K562 (cell line): ENCODE results near the gene PLAC9. TPM values are rescaled to one million over a fixed set of nuclear protein-coding genes. Genes with fewer than 3 reads are reported as not detected.

Experiments
- ATAC-seq: fragments of 200-7000 bp; cut with Tn5 transposase; 3 replicates; pipeline ENCODE4 v1.9.1; 2020; ENCODE audit warnings: moderate library complexity
- BruUV-seq: library from RNA; stranded (reverse); fragments of 400-500 nt; replicated peaks from 2 replicates; lab custom pipeline; 2021; lab: Mats Ljungman, UMichigan
- CTCF ChIA-PET: fragments of 300-600 bp; formaldehyde crosslinking; extraction: SDS; loops from one replicate; lab custom pipeline; 2021; ENCODE audit warnings: low intra/inter-chr PET ratio; lab: Yijun Ruan, JAX
- POLR2A ChIA-PET: fragments of 300-600, 350-650 bp; sonication (Branson Sonifier 250); formaldehyde crosslinking; extraction: SDS; loops from one replicate; lab custom pipeline; 2021; ENCODE audit warnings: antibody characterized with exemption, inconsistent platforms; lab: Yijun Ruan, JAX
- DNase-seq, 4 experiments: peaks; one replicate each; pipeline versions ENCODE4 v3.0.0 to v3.0.0-alpha.2; 2011 to 2018; ENCODE audit warnings: low spot score in 3 of 4, mixed read lengths in 3 of 4; ENCODE audit errors: extremely low read depth in 1 of 4
- FAIRE-seq: peaks from 2 replicates; lab custom pipeline; 2011; peaks lifted over from hg19 to GRCh38; lab: Jason Lieb, UNC
- H2AFZ ChIP-seq: 2 replicates; pipeline ENCODE4 v1.6.0; 2011; ENCODE audit warnings: low read depth, low read length, control low read depth, inconsistent platforms
- H3K27ac ChIP-seq: fragments of 200-600 bp; 3 replicates; pipeline ENCODE4 v1.8.0; 2011; ENCODE audit warnings: low read depth, mild to moderate bottlenecking, control low read depth, inconsistent platforms, low read length, moderate library complexity, mixed read lengths; ENCODE audit errors: extremely low read depth
- H3K27me3 ChIP-seq, 2 experiments: fragments of 300-600 bp in 1 of 2; 2 replicates in 1 of 2; 3 replicates in 1 of 2; pipeline versions ENCODE4 v1.6.0 to v1.8.0; 2011; ENCODE audit warnings: inconsistent platforms in 2 of 2, low read length in 2 of 2, mild to moderate bottlenecking in 1 of 2, mixed read lengths in 1 of 2, moderate library complexity in 1 of 2; ENCODE audit not compliant: control insufficient read depth in 2 of 2, insufficient read depth in 2 of 2
- H3K36me3 ChIP-seq: fragments of 300-600 bp; 3 replicates; pipeline ENCODE4 v1.8.0; 2011; ENCODE audit warnings: mild to moderate bottlenecking, low read length, inconsistent platforms; ENCODE audit not compliant: control insufficient read depth, insufficient read depth
- H3K4me1 ChIP-seq, 2 experiments: fragments of 200-600 bp in 1 of 2; replicated peaks in 1 of 2; 2 replicates in 1 of 2; 3 replicates in 1 of 2; pipeline versions ENCODE4 v1.5.1 to v1.8.0; 2011; ENCODE audit warnings: inconsistent platforms in 2 of 2, low read length in 2 of 2, mild to moderate bottlenecking in 1 of 2, mixed read lengths in 1 of 2, moderate library complexity in 1 of 2; ENCODE audit not compliant: control insufficient read depth in 2 of 2, insufficient read depth in 2 of 2
- H3K4me2 ChIP-seq: 2 replicates; pipeline ENCODE4 v1.6.1; 2011; ENCODE audit warnings: low read length, control low read depth, inconsistent platforms, mixed read lengths; ENCODE audit not compliant: insufficient read depth
- H3K4me3 ChIP-seq: fragments of 200-600 bp; sonication (generic), shearing (Covaris generic); 2 replicates; pipeline ENCODE4 v1.5.1; 2016; ENCODE audit warnings: control low read depth, inconsistent platforms
- H3K79me2 ChIP-seq: fragments of 200-600 bp; 3 replicates; pipeline ENCODE4 v1.8.0; 2011; ENCODE audit warnings: low read length, inconsistent platforms; ENCODE audit not compliant: control insufficient read depth, insufficient read depth
- H3K9ac ChIP-seq, 2 experiments: 2 replicates each; pipeline versions ENCODE4 v1.6.0 to v1.6.1; 2011; ENCODE audit warnings: low read depth in 2 of 2, low read length in 2 of 2, control low read depth in 1 of 2, inconsistent platforms in 1 of 2, mild to moderate bottlenecking in 1 of 2, mixed read lengths in 1 of 2; ENCODE audit not compliant: insufficient read depth in 1 of 2
- H3K9me1 ChIP-seq: one replicate; pipeline ENCODE4 v1.6.0; 2011; ENCODE audit warnings: inconsistent platforms, mild to moderate bottlenecking, low read length, moderate library complexity; ENCODE audit not compliant: control insufficient read depth, insufficient read depth
- H3K9me3 ChIP-seq: replicated peaks from 2 replicates; pipeline ENCODE4 v1.5.1; 2011; ENCODE audit warnings: low read depth, low read length, inconsistent platforms; ENCODE audit not compliant: control insufficient read depth, insufficient read depth
- H4K20me1 ChIP-seq: replicated peaks from 2 replicates; pipeline ENCODE4 v1.6.1; 2011; ENCODE audit warnings: low read length, inconsistent platforms, mixed read lengths; ENCODE audit not compliant: control insufficient read depth, insufficient read depth
- GMEB1 ChIP-seq: fragments of 250-450 bp; sonication (Bioruptor Pico); IDR thresholded peaks from 2 replicates; pipeline ENCODE4 v1.4.0; 2020; ENCODE audit warnings: mild to moderate bottlenecking
- L3MBTL2 ChIP-seq: fragments of 450-650 bp; IDR thresholded peaks from 2 replicates; pipeline ENCODE4 v1.6.1; 2016; ENCODE audit warnings: mild to moderate bottlenecking, moderate library complexity
- RBM22 ChIP-seq: fragments of 200-400 bp; formaldehyde crosslinking; IDR thresholded peaks from 2 replicates; pipeline ENCODE4 v1.6.1; 2018; ENCODE audit warnings: low read length, low read depth; ENCODE audit not compliant: poor library complexity, severe bottlenecking
- RERE ChIP-seq: sonication (generic); formaldehyde crosslinking; IDR thresholded peaks from 2 replicates; pipeline ENCODE4 v1.8.0; 2023; ENCODE audit warnings: missing genetic modification reagents, mild to moderate bottlenecking, borderline replicate concordance
- ZBTB17 ChIP-seq: fragments of 450-650 bp; formaldehyde crosslinking; IDR thresholded peaks from 2 replicates; pipeline ENCODE4 v1.4.0; 2020; ENCODE audit warnings: mild to moderate bottlenecking
- ZNF174 ChIP-seq: fragments of 250-450 bp; sonication (Bioruptor Pico); IDR thresholded peaks from 2 replicates; pipeline ENCODE4 v1.4.0; 2020; ENCODE audit warnings: mild to moderate bottlenecking
- ZNF431 ChIP-seq: sonication (generic); formaldehyde crosslinking; IDR thresholded peaks from 2 replicates; pipeline ENCODE4 v1.8.0; 2022; ENCODE audit warnings: mild to moderate bottlenecking, missing genetic modification reagents
- ZNF561 ChIP-seq: fragments of 450-650 bp; formaldehyde crosslinking; conservative IDR thresholded peaks from 2 replicates; pipeline ENCODE4 v1.4.0; 2020; ENCODE audit warnings: mild to moderate bottlenecking, moderate library complexity
- WGBS: fragments of 100-300 bp; shearing (Covaris generic); methylation state at CpG from one replicate; pipeline ENCODE4 v1.1.6; 2016; ENCODE audit warnings: low coverage, mixed read lengths; ENCODE audit not compliant: insufficient coverage; ENCODE audit errors: missing lambda C conversion rate; 5-methylcytosine and 5-hydroxymethylcytosine counted together
- in situ Hi-C: fragments of 300-500 bp; cut with MboI; formaldehyde crosslinking; loops from 4 replicates; pipeline ENCODE4 v1.15.0; 2018; ENCODE audit warnings: inconsistent platforms, mixed read lengths
- intact Hi-C: fragments of 100-400 bp; cut with micrococcal nuclease; formaldehyde crosslinking; loops from 2 replicates; pipeline ENCODE4 v1.14.2; 2022
- polyA plus RNA-seq, 8 experiments: library from polyadenylated mRNA; depleted of rRNA in 4 of 8; stranded (reverse) in 5 of 8; unstranded in 3 of 8; fragments of >200 nt; fragmentation: Nextera tagmentation in 2 of 8; fragmentation: Illumina TruSeq in 1 of 8; extraction: Ambion mirVana in 2 of 8; extraction: Trizol in 1 of 8; gene quantifications; 2 replicates each; pipeline versions ENCODE4 v1.2.1 to v1.2.3, GENCODE V29; 2011 to 2014; ENCODE audit warnings: inconsistent platforms in 1 of 8, missing spikeins in 1 of 8
- total RNA-seq, 7 experiments: library from RNA; depleted of rRNA in 6 of 7; stranded (reverse); fragments of >200 nt in 6 of 7; fragmentation: Illumina TruSeq in 2 of 7; extraction: Trizol in 2 of 7; gene quantifications; 2 replicates each; pipeline versions ENCODE4 v1.2.1 to v1.2.3, GENCODE V29; 2011 to 2021; ENCODE audit warnings: low replicate concordance in 1 of 7

PLAC9 gene
- total and polyA plus RNA-seq, 9 of the 15 experiments (the other 6 are each of a cell fraction or from before 2014, with no cell fraction given): not detected

DNA sequence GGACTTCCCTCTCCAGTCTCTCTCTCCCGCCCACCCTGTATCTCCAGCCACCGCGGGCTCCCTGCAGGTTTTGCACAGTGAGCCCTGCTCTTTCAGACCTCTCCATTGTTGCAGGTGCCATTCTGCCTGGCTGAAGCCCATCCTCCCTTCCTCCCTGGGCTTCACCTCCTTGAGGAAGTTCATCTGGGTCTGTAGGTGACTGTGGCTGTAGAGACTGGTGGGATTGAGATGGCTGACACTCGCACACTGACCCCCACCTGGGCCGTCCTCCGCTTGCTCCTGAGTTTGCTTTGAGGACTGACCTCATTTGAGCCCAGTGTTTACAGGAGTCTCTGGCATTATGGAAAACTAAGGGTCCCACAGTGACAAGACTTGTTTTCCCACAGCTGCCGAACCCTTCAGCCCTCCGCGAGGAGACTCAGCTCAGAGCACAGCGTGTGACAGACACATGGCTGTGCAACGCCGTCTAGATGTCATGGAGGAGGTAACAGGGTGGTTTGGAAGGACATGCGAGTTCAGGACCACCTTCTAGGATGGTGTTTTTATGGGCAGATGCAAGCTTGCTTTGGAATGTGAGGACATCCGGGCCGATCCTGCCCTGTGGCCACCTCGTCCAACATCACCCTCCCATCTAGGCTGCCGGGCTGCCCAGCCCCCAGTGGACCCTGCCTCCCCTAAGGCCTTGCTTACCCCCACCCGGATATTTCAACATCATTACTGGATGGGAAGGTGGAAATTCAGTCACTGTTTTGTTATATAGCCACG is 9.3 kb downstream of the PLAC9 start (continued):
- TF ChIP-seq GMEB1: no peak

GRCh38 chr10:80144067-80144695 is 11.7 kb downstream of the PLAC9 start:
- Histone ChIP-seq H3K9me1 (no peaks in the 10 kb centered on the region), H3K36me3 (0 out of 3 replicates have a peak, but pooled peaks cover 2% of the 10 kb centered on the region), H4K20me1 (peaks cover 5% of the 10 kb centered on the region), H3K9ac (no peak overlapping the region), H3K9me3 (0 out of 2 replicates have a peak, but pooled peaks cover 4% of the 10 kb centered on the region), H3K27ac (no peak overlapping the region), H3K4me2 (peak overlapping the region; percentile 3; the same call in 1 of the 2 replicates), H3K27me3 (peaks cover 8 to 29% of the 10 kb centered on the region in 2 experiments), H3K79me2 (no peaks in the 10 kb centered on the region), H2AFZ (no peak overlapping the region), H3K4me1 (peaks cover 0 to 9% of the 10 kb centered on the region in 2 experiments; a peak in 3 of 5 replicates), H3K4me3 (no peak overlapping the region)
- intact Hi-C loops: no loop called here
- no peak for FAIRE-seq
- ChIA-PET CTCF (interaction anchor here (0.8 to 3.4 kb wide), 6 partner anchors 78 to 300 kb away, joined by 3 to 34 read pairs (median 4); no protein-coding TSS in a partner anchor), POLR2A (interaction anchor here (0.7 to 1.6 kb wide), 7 partner anchors 8 to 142 kb away, joined by 3 to 6 read pairs (median 4); no protein-coding TSS in a partner anchor)
- in situ Hi-C loops: no loop called here
- DNase-seq: peak in 3 of 4 experiments; percentile 40 to 51 (median 51)
- 24% methylated on average over 18 of the region's 28 CpGs for WGBS
- no TSS peak for BruUV-seq
- ATAC-seq: peak; percentile 54
- TF ChIP-seq ZBTB17 (CRISPR knock-in tag) (peak; percentile 52; the same call in 1 of the 2 replicates), ZNF431 (CRISPR knock-in tag) (0 out of 2 replicates have a peak, but pooled peaks have one; percentile 23), L3MBTL2 (no peak), RBM22 (peak; percentile 81), ZNF561 (CRISPR knock-in tag) (no peak), ZNF174 (CRISPR knock-in tag) (no peak), RERE (CRISPR knock-in tag) (no peak)
